ENCODE data around the gene MCF2L2.
A peak's percentile ranks its signal among the peaks of the same experiment; 100 is the strongest.

The MCF2L2 gene

GRCh38 chr3:183392186-183393034 is 36.0 kb downstream of the MCF2L2 start:
- no peak for TF ChIP-seq CTCF (conservative IDR thresholded peaks at IDR 0.05)
- no peak overlapping the region for H3K27ac ChIP-seq

DNA sequence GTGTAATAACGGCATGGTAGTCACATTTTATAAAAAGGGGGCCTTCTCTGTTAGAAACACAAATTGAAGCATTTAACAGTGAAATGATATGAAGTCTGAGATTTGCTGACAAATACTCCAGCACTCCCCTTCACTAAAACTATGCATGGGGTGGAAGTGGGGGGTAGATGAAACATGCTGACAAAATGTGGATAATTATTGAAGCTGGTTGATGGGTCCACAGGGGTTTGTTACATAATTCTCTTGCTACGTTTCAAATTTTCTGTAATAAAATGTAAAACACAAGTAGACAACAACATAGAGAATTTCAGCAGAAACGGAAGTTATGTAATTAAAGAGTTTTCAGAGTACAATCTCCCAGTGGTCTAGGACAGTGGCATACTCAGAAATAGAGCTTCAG is 37.0 kb downstream of the MCF2L2 start:
- no peak for TF ChIP-seq CTCF (conservative IDR thresholded peaks at IDR 0.05)
- H3K27ac ChIP-seq: no peak overlapping the region

DNA sequence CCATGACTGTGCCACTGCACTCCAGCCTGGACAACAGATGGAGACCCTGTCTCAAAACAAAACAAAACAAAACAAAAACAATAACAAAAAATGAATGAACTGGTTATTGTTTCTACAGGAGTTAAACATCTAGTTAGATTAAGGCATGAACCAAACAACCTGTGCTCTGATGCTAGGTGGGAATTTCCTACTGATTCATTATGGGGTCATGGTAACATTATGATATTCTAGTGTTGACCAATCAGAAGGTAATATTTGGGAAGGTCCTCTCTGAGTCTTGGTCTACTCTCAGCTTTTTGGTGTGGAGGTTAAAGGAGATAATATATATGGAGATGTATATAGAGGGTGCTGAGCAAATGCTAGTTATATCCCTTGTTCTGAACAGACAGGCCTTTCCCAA is 37.6 kb downstream of the MCF2L2 start:
- no peak overlapping the region for H3K27ac ChIP-seq
- no peak for TF ChIP-seq CTCF (conservative IDR thresholded peaks at IDR 0.05)

- H3K27ac ChIP-seq: no peak overlapping the region
- no peak for TF ChIP-seq CTCF (conservative IDR thresholded peaks at IDR 0.05)
These were observed 40.1 kb downstream of the MCF2L2 start for GRCh38 chr3:183388213-183388895.

GRCh38 chr3:183387797-183388196 is 40.6 kb downstream of the MCF2L2 start:
- no peak overlapping the region for H3K27ac ChIP-seq
- TF ChIP-seq CTCF (conservative IDR thresholded peaks at IDR 0.05): no peak

GRCh38 chr3:183386651-183387050 is 41.8 kb downstream of the MCF2L2 start:
- no peak for TF ChIP-seq CTCF (conservative IDR thresholded peaks at IDR 0.05)
- no peak overlapping the region for H3K27ac ChIP-seq

DNA sequence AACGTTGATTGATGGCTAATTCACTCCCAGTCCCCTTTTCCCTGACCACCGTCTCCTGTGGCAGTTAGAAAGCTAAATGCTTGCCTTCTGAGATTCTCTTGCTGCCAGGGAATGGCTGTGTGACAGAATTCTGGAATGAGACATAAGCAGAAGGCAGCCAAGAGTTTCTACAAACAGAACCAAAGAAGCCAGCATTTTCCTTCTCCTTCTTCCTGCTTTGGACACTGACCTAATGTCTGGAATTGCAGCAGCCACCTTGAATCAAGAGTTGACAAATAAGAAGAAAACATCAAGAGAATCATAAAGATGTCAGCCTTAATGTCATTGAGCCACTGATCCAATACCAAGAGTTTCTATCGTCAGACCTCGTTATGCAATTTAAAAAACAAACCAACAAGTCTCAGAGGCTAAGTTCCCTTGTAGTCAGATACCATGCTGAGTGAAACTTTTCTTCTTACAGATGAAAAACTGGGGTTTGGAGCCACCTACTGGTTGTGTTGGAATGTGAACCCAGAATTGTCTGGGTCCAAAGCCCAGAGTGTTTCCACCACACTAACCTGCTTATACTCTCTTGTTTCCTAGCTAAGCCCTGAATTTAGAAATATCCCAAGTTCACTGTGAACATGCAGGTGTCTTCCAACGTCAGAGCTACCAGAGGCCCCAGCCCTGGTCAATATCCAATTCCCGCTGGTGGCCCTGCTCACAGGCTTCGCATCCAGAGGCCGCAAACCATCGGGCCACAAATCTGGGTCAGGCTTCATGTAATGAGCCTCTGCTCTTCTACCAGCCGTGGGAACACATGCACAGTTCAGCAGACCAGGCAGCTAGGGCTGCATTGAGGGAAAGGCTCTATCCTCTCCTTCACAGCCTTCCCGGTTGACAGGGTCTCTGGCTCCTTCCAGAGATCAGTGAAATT is 42.5 kb downstream of the MCF2L2 start:
- peak; percentile 78 for TF ChIP-seq CTCF (conservative IDR thresholded peaks at IDR 0.05)

More for the DNA sequence above, 42.5 kb downstream of the MCF2L2 start:
- no peak overlapping the region for H3K27ac ChIP-seq

Data from VCaP (cell line).